K562 (cell line): ENCODE results near the gene TNNI2. TPM values are rescaled to one million over a fixed set of nuclear protein-coding genes. Genes with fewer than 3 reads are reported as not detected.

Experiments used
- C11orf30 ChIP-seq: fragments of 450-650 bp; IDR thresholded peaks from 2 replicates; pipeline ENCODE4 v1.6.1; 2016; ENCODE audit warnings: low read depth, mild to moderate bottlenecking
- CC2D1A ChIP-seq: fragments of 450-650 bp; IDR thresholded peaks from 2 replicates; pipeline ENCODE4 v1.6.1; 2017; ENCODE audit warnings: mild to moderate bottlenecking
- CEBPB ChIP-seq: fragments of 450-650 bp; IDR thresholded peaks from 2 replicates; pipeline ENCODE4 v1.6.1; 2016; ENCODE audit warnings: missing genetic modification characterization, missing compliant biosample characterization
- ESRRB ChIP-seq: fragments of 250-450 bp; sonication (Bioruptor Pico); IDR thresholded peaks from 2 replicates; pipeline ENCODE4 v1.5.0; 2020; ENCODE audit warnings: mild to moderate bottlenecking, moderate library complexity, borderline replicate concordance
- FOSL1 ChIP-seq: fragments of 200-800 bp; sonication (Bioruptor generic); conservative IDR thresholded peaks from 2 replicates; pipeline ENCODE4 v1.6.1; 2016; ENCODE audit warnings: missing genetic modification characterization, missing compliant biosample characterization
- GABPB1 ChIP-seq: sonication (generic); formaldehyde crosslinking; IDR thresholded peaks from 2 replicates; pipeline ENCODE4 v1.8.0; 2022; ENCODE audit warnings: mild to moderate bottlenecking, missing genetic modification reagents
- GABPB2 ChIP-seq: fragments of 250-450 bp; sonication (Bioruptor Pico); conservative IDR thresholded peaks from 2 replicates; pipeline ENCODE4 v1.5.1; 2021; ENCODE audit warnings: mild to moderate bottlenecking
- GATAD2B ChIP-seq: fragments of 450-650 bp; IDR thresholded peaks from 2 replicates; pipeline ENCODE4 v1.6.1; 2017; ENCODE audit warnings: mild to moderate bottlenecking, borderline replicate concordance
- HDGF ChIP-seq: fragments of 450-650 bp; IDR thresholded peaks from 2 replicates; pipeline ENCODE4 v1.6.1; 2016
- HLTF ChIP-seq: fragments of 450-650 bp; IDR thresholded peaks from 2 replicates; pipeline ENCODE4 v1.6.1; 2016
- KDM2B ChIP-seq: fragments of 250-450 bp; sonication (Bioruptor Pico); IDR thresholded peaks from 2 replicates; pipeline ENCODE4 v1.8.0; 2021; ENCODE audit warnings: mild to moderate bottlenecking, moderate library complexity
- KDM4B ChIP-seq, 2 experiments: fragments of 450-650 bp in 1 of 2; sonication (generic) in 1 of 2; IDR thresholded peaks; 2 replicates each; pipeline ENCODE4 v1.6.1; 2016 to 2017; ENCODE audit warnings: borderline replicate concordance in 2 of 2, antibody characterized with exemption in 1 of 2, low read depth in 1 of 2, mild to moderate bottlenecking in 1 of 2
- MXI1 ChIP-seq: IDR thresholded peaks from 2 replicates; pipeline ENCODE4 v1.6.1; 2011; ENCODE audit warnings: low read depth, mild to moderate bottlenecking, improper control_type of control experiment, low read length
- NBN ChIP-seq: fragments of 450-650 bp; IDR thresholded peaks from 2 replicates; pipeline ENCODE4 v1.6.1; 2016; ENCODE audit warnings: low read depth, mild to moderate bottlenecking
- NCOA4 ChIP-seq: fragments of 450-650 bp; IDR thresholded peaks from 2 replicates; pipeline ENCODE4 v1.6.1; 2018; ENCODE audit warnings: mild to moderate bottlenecking; ENCODE audit not compliant: partially characterized antibody
- NELFE ChIP-seq: IDR thresholded peaks from 2 replicates; pipeline ENCODE4 v1.6.1; 2011; ENCODE audit warnings: mild to moderate bottlenecking; ENCODE audit not compliant: insufficient read depth, insufficient read length
- POLR2AphosphoS5 ChIP-seq: IDR thresholded peaks from 2 replicates; pipeline ENCODE4 v1.6.1; 2011; ENCODE audit warnings: mild to moderate bottlenecking, low read depth, low read length, moderate library complexity; ENCODE audit not compliant: control insufficient read depth, insufficient read depth
- PTBP1 ChIP-seq: fragments of 200-400 bp; formaldehyde crosslinking; IDR thresholded peaks from 2 replicates; pipeline ENCODE4 v1.6.1; 2017; ENCODE audit warnings: low read depth, low read length
- SMAD2 ChIP-seq: fragments of 150-350 bp; IDR thresholded peaks from 2 replicates; pipeline ENCODE4 v1.6.1; 2014; ENCODE audit warnings: low read depth, mild to moderate bottlenecking, low read length
- SMARCE1 ChIP-seq: fragments of 450-650 bp; IDR thresholded peaks from 2 replicates; pipeline ENCODE4 v1.7.1; 2016; ENCODE audit warnings: mild to moderate bottlenecking
- SRSF1 ChIP-seq: fragments of 200-400 bp; formaldehyde crosslinking; IDR thresholded peaks from 2 replicates; pipeline ENCODE4 v1.6.1; 2017; ENCODE audit warnings: mild to moderate bottlenecking, low read depth, low read length, moderate library complexity
- TCFL5 ChIP-seq: fragments of 250-450 bp; sonication (Bioruptor Pico); conservative IDR thresholded peaks from 2 replicates; pipeline ENCODE4 v1.6.1; 2021; ENCODE audit warnings: mild to moderate bottlenecking, moderate library complexity, matching md5 sums
- TRIM24 ChIP-seq, 2 experiments: fragments of 450-650 bp; IDR thresholded peaks; 2 replicates each; pipeline ENCODE4 v1.6.1; 2016
- ZNF347 ChIP-seq: fragments of 450-650 bp; formaldehyde crosslinking; IDR thresholded peaks from 2 replicates; pipeline ENCODE4 v1.4.0; 2020; ENCODE audit warnings: low read depth, mild to moderate bottlenecking, moderate library complexity
- ZNF354B ChIP-seq: fragments of 250-450 bp; sonication (Bioruptor Pico); IDR thresholded peaks from 2 replicates; pipeline ENCODE4 v1.4.0; 2020
- ZNF507 ChIP-seq: conservative IDR thresholded peaks from 2 replicates; pipeline ENCODE4 v1.6.1; 2017; ENCODE audit warnings: missing genetic modification characterization, missing compliant biosample characterization
- ZNF57 ChIP-seq: fragments of 450-650 bp; formaldehyde crosslinking; IDR thresholded peaks from 2 replicates; pipeline ENCODE4 v1.4.0; 2020; ENCODE audit warnings: mild to moderate bottlenecking, moderate library complexity
- ZNF764 ChIP-seq: fragments of 250-450 bp; sonication (Bioruptor Pico); IDR thresholded peaks from 2 replicates; pipeline ENCODE4 v1.4.0; 2020; ENCODE audit warnings: low read depth, mild to moderate bottlenecking, moderate library complexity
- polyA plus RNA-seq, 8 experiments: library from polyadenylated mRNA; depleted of rRNA in 4 of 8; stranded (reverse) in 5 of 8; unstranded in 3 of 8; fragments of >200 nt; fragmentation: Nextera tagmentation in 2 of 8; fragmentation: Illumina TruSeq in 1 of 8; extraction: Ambion mirVana in 2 of 8; extraction: Trizol in 1 of 8; gene quantifications; 2 replicates each; pipeline versions ENCODE4 v1.2.1 to v1.2.3, GENCODE V29; 2011 to 2014; ENCODE audit warnings: inconsistent platforms in 1 of 8, missing spikeins in 1 of 8
- total RNA-seq, 7 experiments: library from RNA; depleted of rRNA in 6 of 7; stranded (reverse); fragments of >200 nt in 6 of 7; fragmentation: Illumina TruSeq in 2 of 7; extraction: Trizol in 2 of 7; gene quantifications; 2 replicates each; pipeline versions ENCODE4 v1.2.1 to v1.2.3, GENCODE V29; 2011 to 2021; ENCODE audit warnings: low replicate concordance in 1 of 7
- TF ChIP-seq, protein P1 (sequence below): sonication (generic); formaldehyde crosslinking; IDR thresholded peaks from 2 replicates; pipeline ENCODE4 v1.8.0; 2022; ENCODE audit warnings: missing genetic modification reagents, mild to moderate bottlenecking, borderline replicate concordance
- TF ChIP-seq, protein P2 (sequence below), 3 experiments: IDR thresholded peaks in 2 of 3; conservative IDR thresholded peaks in 1 of 3; 2 replicates each; pipeline ENCODE4 v1.5.1; 2011 to 2012; ENCODE audit warnings: low read length in 3 of 3, mild to moderate bottlenecking in 3 of 3, control low read depth in 2 of 3, improper control_type of control experiment in 1 of 3, inconsistent platforms in 1 of 3, low read depth in 1 of 3, mixed read lengths in 1 of 3, moderate library complexity in 1 of 3; ENCODE audit not compliant: insufficient read depth in 2 of 3

TNNI2 gene
- total and polyA plus RNA-seq, 9 of the 15 experiments (the other 6 are each of a cell fraction or from before 2014, with no cell fraction given): not detected

DNA sequence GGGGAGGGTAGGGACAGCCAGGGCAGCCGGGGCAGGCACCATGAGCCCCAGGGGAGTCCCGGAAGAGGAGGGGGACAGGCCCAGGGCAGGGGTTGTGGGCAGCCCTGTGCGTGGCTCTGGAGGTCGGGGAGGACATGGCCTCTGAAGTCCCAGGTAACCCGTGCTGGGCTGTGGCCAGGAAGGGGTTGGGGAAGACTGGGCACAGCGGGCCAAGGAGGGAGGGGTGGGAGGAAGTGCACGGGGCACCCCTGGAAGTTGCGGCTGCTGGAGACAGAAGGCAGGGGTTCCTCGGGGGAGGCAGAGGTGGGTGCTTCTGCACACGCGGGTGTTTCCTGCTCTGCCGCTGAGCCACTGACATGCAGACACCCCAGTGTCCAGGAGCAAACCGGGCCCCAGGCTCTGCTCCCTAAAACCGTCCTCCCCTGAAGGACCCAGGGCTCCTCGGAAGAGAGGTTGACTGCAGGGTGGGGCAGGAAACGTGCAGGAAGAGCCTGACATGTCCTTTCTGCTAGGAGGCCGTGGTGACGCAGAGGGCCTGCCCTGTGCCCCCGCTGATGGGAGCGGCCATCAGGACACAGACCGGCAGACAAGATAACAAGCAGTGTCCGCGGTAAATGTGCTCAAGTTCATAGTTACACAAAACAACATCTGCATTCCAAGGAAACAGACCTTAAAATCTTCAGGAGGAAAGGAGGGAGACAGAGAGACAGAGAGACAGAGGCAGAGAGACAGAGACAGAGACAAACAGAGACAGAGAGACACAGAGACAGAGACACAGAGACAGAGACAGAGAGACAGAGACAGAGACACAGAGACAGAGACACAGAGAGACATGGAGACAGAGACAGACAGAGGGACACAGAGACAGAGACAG is 5.7 kb downstream of the TNNI2 start (continued):
- TF ChIP-seq TCFL5 (CRISPR knock-in tag) (no peak), POLR2AphosphoS5 (peak; percentile 63), ZNF354B (CRISPR knock-in tag) (no peak), NCOA4 (peak; percentile 91), NBN (0 out of 2 replicates have a peak, but pooled peaks have one; percentile 49), HLTF (peak; percentile 91; the same call in 1 of the 2 replicates), KDM2B (CRISPR knock-in tag) (no peak), HDGF (peak; percentile 83; the same call in 1 of the 2 replicates), CEBPB (tag) (no peak), GATAD2B (no peak), ZNF347 (CRISPR knock-in tag) (no peak), ESRRB (CRISPR knock-in tag) (no peak), NELFE (no peak), SMARCE1 (peak; percentile 76), ZNF507 (tag) (no peak), C11orf30 (no peak), CC2D1A (no peak), MXI1 (no peak), ZNF764 (CRISPR knock-in tag) (no peak), PTBP1 (no peak), GABPB1 (no peak), KDM4B (IDR thresholded peaks at IDR 0.05; ENCODE audit: borderline replicate concordance in 2 of 2, low read depth in 1 of 2) (no peak), FOSL1 (tag) (peak; percentile 50), GABPB2 (CRISPR knock-in tag) (no peak), SRSF1 (no peak), SMAD2 (no peak), ZNF57 (no peak), TRIM24 (IDR thresholded peaks at IDR 0.05) (peak; percentile 64 to 74; a peak in 3 of 4 replicates)
- TF ChIP-seq, protein P1, sequence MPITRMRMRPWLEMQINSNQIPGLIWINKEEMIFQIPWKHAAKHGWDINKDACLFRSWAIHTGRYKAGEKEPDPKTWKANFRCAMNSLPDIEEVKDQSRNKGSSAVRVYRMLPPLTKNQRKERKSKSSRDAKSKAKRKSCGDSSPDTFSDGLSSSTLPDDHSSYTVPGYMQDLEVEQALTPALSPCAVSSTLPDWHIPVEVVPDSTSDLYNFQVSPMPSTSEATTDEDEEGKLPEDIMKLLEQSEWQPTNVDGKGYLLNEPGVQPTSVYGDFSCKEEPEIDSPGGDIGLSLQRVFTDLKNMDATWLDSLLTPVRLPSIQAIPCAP (CRISPR knock-in tag): no peak
- TF ChIP-seq, protein P2, sequence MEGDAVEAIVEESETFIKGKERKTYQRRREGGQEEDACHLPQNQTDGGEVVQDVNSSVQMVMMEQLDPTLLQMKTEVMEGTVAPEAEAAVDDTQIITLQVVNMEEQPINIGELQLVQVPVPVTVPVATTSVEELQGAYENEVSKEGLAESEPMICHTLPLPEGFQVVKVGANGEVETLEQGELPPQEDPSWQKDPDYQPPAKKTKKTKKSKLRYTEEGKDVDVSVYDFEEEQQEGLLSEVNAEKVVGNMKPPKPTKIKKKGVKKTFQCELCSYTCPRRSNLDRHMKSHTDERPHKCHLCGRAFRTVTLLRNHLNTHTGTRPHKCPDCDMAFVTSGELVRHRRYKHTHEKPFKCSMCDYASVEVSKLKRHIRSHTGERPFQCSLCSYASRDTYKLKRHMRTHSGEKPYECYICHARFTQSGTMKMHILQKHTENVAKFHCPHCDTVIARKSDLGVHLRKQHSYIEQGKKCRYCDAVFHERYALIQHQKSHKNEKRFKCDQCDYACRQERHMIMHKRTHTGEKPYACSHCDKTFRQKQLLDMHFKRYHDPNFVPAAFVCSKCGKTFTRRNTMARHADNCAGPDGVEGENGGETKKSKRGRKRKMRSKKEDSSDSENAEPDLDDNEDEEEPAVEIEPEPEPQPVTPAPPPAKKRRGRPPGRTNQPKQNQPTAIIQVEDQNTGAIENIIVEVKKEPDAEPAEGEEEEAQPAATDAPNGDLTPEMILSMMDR (IDR thresholded peaks at IDR 0.05 in 2 of 3, conservative IDR thresholded peaks at IDR 0.05 in 1 of 3; ENCODE audit: insufficient read depth in 2 of 3, low read depth in 1 of 3, low read length in 3 of 3): no peak
